ENCODE measurements around the gene RPL35. TPM values are rescaled to one million over a fixed set of nuclear protein-coding genes. Genes with fewer than 3 reads are reported as not detected.

Gene RPL35
- total RNA-seq, 1 donor from 2014 or later = 2,553 TPM

- Mint-ChIP-seq H3K4me1 (peaks cover 31% of the 10 kb centered on the region), H3K4me3 (peak overlapping the region; percentile 67), H3K27ac (no peak overlapping the region), H3K27me3 (ENCODE audit: insufficient read depth, low read depth) (peaks cover 7% of the 10 kb centered on the region), H3K36me3 (peaks cover 6% of the 10 kb centered on the region), H3K9me3 (no peaks in the 10 kb centered on the region)
- no peaks in the 10 kb centered on the region for H3K36me3 ChIP-seq
- no peak overlapping the region for H3K27ac ChIP-seq
- peaks cover 32% of the 10 kb centered on the region for H4K20me1 ChIP-seq (ENCODE audit: low read depth)
- peaks cover 14% of the 10 kb centered on the region for H3K4me1 ChIP-seq
- no peaks in the 10 kb centered on the region for H3K9me3 ChIP-seq (ENCODE audit: low read depth)
- H3K4me3 ChIP-seq = no peak overlapping the region
- no peak overlapping the region for H3K4me2 ChIP-seq
- no peaks in the 10 kb centered on the region for H3K27me3 ChIP-seq
- no peak overlapping the region for H2AFZ ChIP-seq (replicated peaks)
- TF ChIP-seq EZH2 (IDR thresholded peaks at IDR 0.05) (no peak), CTCF (IDR thresholded peaks at IDR 0.05) (no peak), EZH2phosphoT487 (IDR thresholded peaks at IDR 0.05) (no peak)
- H3K9ac ChIP-seq = no peak overlapping the region
- peaks cover 51% of the 10 kb centered on the region for H3K79me2 ChIP-seq (ENCODE audit: low read depth)
- no peak for DNase-seq (ENCODE audit: low spot score)
- peaks cover 56% of the 10 kb centered on the region for H3F3A ChIP-seq (ENCODE audit: low read depth)
Observed at GRCh38 chr9:124863371-124863871, 1.7 kb upstream of the RPL35 start.

GRCh38 chr9:124860582-124861341 lies 995 bp downstream of the RPL35 start:
- H4K20me1 ChIP-seq (ENCODE audit: low read depth) = peaks cover 58% of the 10 kb centered on the region
- H3K4me3 Mint-ChIP-seq = peak overlapping the region; percentile 95
- no peak overlapping the region for H2AFZ ChIP-seq (replicated peaks)
- peaks cover 43% of the 10 kb centered on the region for H3K79me2 ChIP-seq (ENCODE audit: low read depth)
- peaks cover 22% of the 10 kb centered on the region for H3K4me1 Mint-ChIP-seq
- H3K27ac ChIP-seq = no peak overlapping the region
- H3K4me3 ChIP-seq = peak overlapping the region; percentile 99
- H3K9me3 Mint-ChIP-seq = no peaks in the 10 kb centered on the region
- no peaks in the 10 kb centered on the region for H3K36me3 ChIP-seq
- no peaks in the 10 kb centered on the region for H3K9me3 ChIP-seq (ENCODE audit: low read depth)
- no peak for DNase-seq (ENCODE audit: low spot score)
- H3K27me3 ChIP-seq = no peaks in the 10 kb centered on the region
- H3K4me2 ChIP-seq = peak overlapping the region; percentile 98
- peaks cover 74% of the 10 kb centered on the region for H3F3A ChIP-seq (ENCODE audit: low read depth)
- TF ChIP-seq EZH2 (IDR thresholded peaks at IDR 0.05) (no peak), CTCF (IDR thresholded peaks at IDR 0.05) (no peak), EZH2phosphoT487 (IDR thresholded peaks at IDR 0.05) (no peak)
- peaks cover 14% of the 10 kb centered on the region for H3K4me1 ChIP-seq
- peaks cover 9% of the 10 kb centered on the region for H3K27me3 Mint-ChIP-seq (ENCODE audit: insufficient read depth, low read depth)
- H3K36me3 Mint-ChIP-seq = peaks cover 8% of the 10 kb centered on the region
- peak overlapping the region; percentile 100 for H3K9ac ChIP-seq
- peak overlapping the region; percentile 93 for H3K27ac Mint-ChIP-seq

GRCh38 chr9:124859803-124860581 lies 1.8 kb downstream of the RPL35 start:
- peak overlapping the region; percentile 99 for H3K4me3 ChIP-seq
- H3K36me3 ChIP-seq = no peaks in the 10 kb centered on the region
- peak overlapping the region; percentile 32 for H3K27ac Mint-ChIP-seq
- peaks cover 43% of the 10 kb centered on the region for H3K79me2 ChIP-seq (ENCODE audit: low read depth)
- no peak overlapping the region for H2AFZ ChIP-seq (replicated peaks)
- no peaks in the 10 kb centered on the region for H3K9me3 ChIP-seq (ENCODE audit: low read depth)
- H3K36me3 Mint-ChIP-seq = peaks cover 8% of the 10 kb centered on the region
- no peaks in the 10 kb centered on the region for H3K9me3 Mint-ChIP-seq
- peak overlapping the region; percentile 100 for H3K9ac ChIP-seq
- peaks cover 14% of the 10 kb centered on the region for H3K4me1 ChIP-seq
- H3K4me2 ChIP-seq = peak overlapping the region; percentile 98
- peaks cover 61% of the 10 kb centered on the region for H4K20me1 ChIP-seq (ENCODE audit: low read depth)
- no peak for TF ChIP-seq EZH2 (IDR thresholded peaks at IDR 0.05)
- TF ChIP-seq CTCF (IDR thresholded peaks at IDR 0.05) = no peak
- no peak for TF ChIP-seq EZH2phosphoT487 (IDR thresholded peaks at IDR 0.05)
- H3K27ac ChIP-seq = no peak overlapping the region
- H3K27me3 Mint-ChIP-seq (ENCODE audit: insufficient read depth, low read depth) = peaks cover 6% of the 10 kb centered on the region
- peaks cover 24% of the 10 kb centered on the region for H3K4me1 Mint-ChIP-seq
- peaks cover 81% of the 10 kb centered on the region for H3F3A ChIP-seq (ENCODE audit: low read depth)
- peak overlapping the region; percentile 95 for H3K4me3 Mint-ChIP-seq
- no peak for DNase-seq (ENCODE audit: low spot score)
- no peaks in the 10 kb centered on the region for H3K27me3 ChIP-seq
